GM20431 (cell line): Measurements from ENCODE around the gene HTR1B.

Experiments used
- in situ Hi-C: fragments of 300-500 bp; cut with MseI, MboI; formaldehyde crosslinking; loops from one replicate; pipeline ENCODE4 v1.15.0; 2020; ENCODE audit warnings: low sequenced_read_pairs; ENCODE audit not compliant: unreplicated experiment

Gene HTR1B

DNA sequence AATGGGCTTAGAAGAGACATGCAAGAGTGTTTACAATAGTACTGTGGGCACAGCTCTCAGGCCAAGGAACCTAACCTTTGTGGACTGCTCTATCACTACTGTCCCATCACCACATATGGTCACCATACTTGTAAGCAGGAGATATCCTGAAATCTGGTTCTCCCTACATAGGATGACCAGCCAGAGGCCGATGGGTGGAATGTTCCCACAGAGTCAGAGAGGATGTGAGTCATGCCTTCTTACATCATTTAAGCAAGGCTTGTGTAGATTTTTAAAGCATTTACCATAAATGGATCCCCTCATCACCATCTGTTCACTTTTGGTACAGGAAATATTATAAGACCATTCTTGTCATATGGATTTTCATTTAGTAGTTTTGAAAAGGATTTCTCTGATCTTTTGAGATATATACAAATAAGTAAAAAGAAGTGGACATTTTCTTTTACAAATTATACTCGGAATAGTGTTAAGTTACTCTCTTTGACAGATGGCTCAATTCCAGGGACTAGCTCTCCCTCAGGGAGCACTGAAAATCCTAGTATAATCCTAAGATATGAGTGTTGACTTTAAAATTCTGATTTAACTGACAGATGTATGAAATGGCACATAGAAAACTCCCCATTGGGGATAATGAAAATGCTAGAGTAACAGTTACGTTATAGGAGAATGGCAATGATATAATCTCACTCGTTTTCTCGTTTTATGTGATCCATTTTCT is 6.6 kb downstream of the HTR1B start:
- in situ Hi-C loops = no loop called here

DNA sequence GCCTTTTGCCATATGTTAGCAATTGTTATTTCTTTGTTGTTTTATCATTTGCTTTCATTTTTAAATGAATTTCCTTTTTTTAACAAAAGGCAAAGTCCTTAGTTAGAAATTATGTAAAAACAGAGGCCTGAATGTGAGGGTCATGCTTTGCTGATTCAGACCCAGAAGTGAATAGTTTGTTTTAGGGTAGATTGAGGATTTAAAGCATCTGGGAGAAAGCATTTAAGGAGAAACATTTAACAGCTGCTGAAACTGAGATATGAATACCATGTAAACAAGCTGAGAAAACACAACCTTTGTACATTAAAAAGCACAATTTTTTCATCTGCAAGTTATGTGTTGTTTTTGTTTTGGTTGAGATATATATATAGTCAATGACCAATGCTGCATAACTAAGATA is 8.0 kb downstream of the HTR1B start:
- in situ Hi-C loops = no loop called here

DNA sequence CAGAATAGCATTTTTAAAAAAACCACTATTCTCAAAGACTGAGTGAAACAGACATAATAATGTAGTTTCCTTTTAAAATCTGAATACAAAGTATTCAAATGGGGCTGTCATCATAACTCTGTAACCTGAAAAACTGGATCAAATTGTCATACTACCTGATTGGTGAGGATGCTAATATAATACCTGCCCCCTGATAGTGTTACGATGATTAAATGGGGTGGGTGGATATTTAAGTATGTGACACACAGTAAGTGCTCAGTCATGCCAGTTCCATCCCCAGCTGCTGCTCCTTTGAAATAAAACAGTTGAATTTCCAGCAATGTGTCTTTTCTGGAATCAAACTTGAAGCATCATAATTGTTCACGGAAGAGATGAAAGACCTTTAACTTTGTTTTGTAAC is 8.9 kb downstream of the HTR1B start:
- in situ Hi-C loops = no loop called here

DNA sequence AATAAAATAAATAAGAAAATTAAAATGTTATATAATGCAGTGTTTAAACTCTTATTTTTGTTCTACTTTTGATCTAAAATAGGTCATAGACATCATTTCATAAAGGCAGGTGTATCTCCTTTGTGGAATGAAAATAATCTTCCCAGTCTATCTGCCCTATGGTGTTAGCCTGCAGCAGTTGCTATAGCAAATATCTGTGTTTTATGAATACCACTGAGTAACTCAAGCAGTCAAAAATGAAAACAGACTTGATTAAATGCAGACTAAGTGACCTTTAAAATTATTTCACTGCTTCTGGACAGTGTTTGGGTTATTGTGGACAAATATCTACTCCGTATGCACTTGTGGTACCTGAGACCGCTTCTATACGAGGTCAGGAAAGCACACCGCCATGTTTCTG is 11.8 kb downstream of the HTR1B start:
- in situ Hi-C loops = no loop called here

GRCh38 chr6:77450924-77451323 is 12.4 kb downstream of the HTR1B start:
- in situ Hi-C loops = no loop called here

- in situ Hi-C loops = no loop called here
Measured at GRCh38 chr6:77448546-77448945, 14.7 kb downstream of the HTR1B start.

- in situ Hi-C loops = no loop called here
Measured at GRCh38 chr6:77447254-77447653, 16.0 kb downstream of the HTR1B start.

DNA sequence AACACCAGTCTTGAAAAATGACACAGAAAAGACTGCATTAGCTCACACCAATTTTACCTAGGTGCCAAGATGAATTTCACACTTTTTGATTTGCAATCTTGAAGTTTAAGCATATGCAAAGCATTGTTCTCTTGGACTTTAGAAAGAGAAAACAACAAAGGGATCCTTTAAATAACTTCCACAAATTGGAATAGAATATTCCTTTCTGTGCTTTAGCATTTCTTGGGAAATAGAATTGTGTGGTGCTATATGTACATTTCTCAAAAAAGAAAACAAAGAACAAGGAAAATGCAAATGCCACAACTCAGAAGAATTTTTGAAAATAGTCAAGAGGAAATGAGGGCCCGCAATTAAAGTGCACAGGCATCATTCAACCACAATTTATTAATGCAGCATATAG is 17.0 kb downstream of the HTR1B start:
- in situ Hi-C loops = no loop called here

GRCh38 chr6:77445214-77445613 is 18.1 kb downstream of the HTR1B start:
- in situ Hi-C loops = no loop called here

- in situ Hi-C loops = no loop called here
Measured at GRCh38 chr6:77440206-77440976, 22.9 kb downstream of the HTR1B start.

- in situ Hi-C loops = no loop called here
Measured at GRCh38 chr6:77433888-77434287, 29.4 kb downstream of the HTR1B start.

- in situ Hi-C loops = no loop called here
Measured at GRCh38 chr6:77430504-77430903, 32.8 kb downstream of the HTR1B start.

- in situ Hi-C loops = no loop called here
Measured at GRCh38 chr6:77425671-77426070, 37.6 kb downstream of the HTR1B start.

- in situ Hi-C loops = no loop called here
Measured at GRCh38 chr6:77425216-77425615, 38.1 kb downstream of the HTR1B start.

DNA sequence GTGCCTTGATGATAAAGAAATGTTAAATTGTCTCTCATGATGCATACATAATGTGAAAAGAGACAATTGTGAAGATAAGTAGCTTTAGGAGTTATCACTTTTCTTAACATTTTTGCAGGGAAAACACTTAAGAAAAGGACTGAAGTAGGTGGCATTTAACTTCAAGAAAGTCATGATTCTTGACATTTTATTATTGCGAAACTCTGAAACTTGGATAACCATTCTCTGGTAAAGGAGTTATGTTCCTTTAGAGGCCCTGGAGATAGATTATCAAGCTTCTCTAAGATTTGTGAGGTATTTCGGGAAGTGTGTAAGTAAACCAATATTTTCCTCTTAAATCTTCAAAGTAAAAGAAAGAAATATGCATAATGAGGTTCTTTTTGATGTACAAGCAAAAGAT is 38.5 kb downstream of the HTR1B start:
- in situ Hi-C loops = no loop called here

DNA sequence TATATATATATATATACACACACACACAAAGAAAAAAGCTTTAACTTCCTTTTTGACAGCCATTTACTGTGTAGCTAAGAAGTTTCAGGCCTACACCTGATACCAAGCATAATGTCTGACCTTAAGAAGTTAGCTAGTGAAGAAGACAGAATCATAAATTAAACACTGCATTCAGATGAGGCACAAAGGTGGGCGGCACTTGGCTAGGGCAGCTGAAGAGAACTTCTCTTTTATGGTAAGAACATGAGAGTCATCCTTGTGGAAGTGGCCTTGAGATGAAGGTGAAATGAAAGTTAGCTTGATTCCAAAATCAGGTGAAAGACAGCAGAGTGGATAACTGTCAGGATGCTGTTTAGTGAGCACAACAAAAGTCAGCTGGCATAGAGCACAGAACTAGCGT is 46.5 kb downstream of the HTR1B start:
- in situ Hi-C loops = no loop called here

- in situ Hi-C loops = no loop called here
Measured at GRCh38 chr6:77415706-77416105, 47.6 kb downstream of the HTR1B start.
